ENCODE measurements around the gene VAT1.
"Not testable (repeated sequence)": the region's sequence is repeated elsewhere in the genome, so short reads cannot be mapped to it uniquely, and the experiment has no call there.

Gene VAT1

GRCh38 chr17:43021741-43022512 is at the start of gene VAT1:
Gene VAT1, minus strand, starts transcription at chr17:43022385. Its CDS starts 63 bp downstream, at chr17:43022322.
- DNase-seq (ENCODE audit: low read depth in 2 of 2) = no peak

DNA sequence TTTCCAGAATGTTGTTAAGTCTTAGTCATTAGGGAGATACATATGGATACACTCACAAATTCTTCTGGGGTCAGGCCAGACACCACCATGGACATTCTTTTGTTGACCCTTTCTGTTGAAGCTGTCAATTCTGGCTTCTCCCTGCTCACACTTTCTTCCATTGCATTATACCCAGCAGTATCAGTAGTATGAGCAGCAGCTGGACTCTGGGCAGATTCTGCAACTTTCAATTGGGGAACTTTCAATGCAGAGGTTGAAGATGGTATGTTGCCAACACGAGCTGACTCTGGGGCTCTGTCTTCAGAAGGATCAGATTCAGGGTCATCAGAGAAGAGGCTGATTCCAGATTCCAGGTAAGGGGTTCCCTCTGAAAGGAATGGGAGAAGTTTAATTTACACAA is 48.7 kb upstream of the VAT1 start:
- no peak for DNase-seq (ENCODE audit: low read depth in 2 of 2)

GRCh38 chr17:43070257-43070656 is 48.1 kb upstream of the VAT1 start:
- DNase-seq (ENCODE audit: low read depth in 2 of 2) = no peak

GRCh38 chr17:43069368-43069898 is 47.2 kb upstream of the VAT1 start:
- DNase-seq (ENCODE audit: low read depth in 2 of 2) = no peak

GRCh38 chr17:43068570-43069367 is 46.6 kb upstream of the VAT1 start:
- no peak for DNase-seq (ENCODE audit: low read depth in 2 of 2)

GRCh38 chr17:43062984-43063638 is 40.9 kb upstream of the VAT1 start:
- DNase-seq (ENCODE audit: low read depth in 2 of 2) = no peak

DNA sequence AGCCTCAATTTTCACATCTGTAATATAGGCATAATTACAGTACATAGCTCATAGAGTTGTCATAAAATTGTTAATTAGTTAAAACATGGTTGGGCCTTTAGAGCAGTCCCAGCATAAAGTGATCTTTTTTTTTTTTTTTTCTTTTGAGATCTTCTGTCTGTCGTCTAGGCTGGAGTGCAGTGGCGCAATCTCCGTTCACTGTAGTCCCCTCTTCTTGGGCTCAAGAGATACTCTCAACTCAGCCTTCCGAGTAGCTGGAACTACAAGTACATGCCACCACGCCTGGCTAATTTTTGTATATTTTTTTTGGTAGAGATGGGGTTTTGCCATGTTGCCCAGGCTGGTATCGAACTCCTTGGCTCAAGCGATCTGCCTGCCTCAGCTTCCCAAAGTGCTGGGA is 33.9 kb upstream of the VAT1 start:
- DNase-seq (ENCODE audit: low read depth in 2 of 2) = no peak

- DNase-seq (ENCODE audit: low read depth in 2 of 2) = not testable (repeated sequence)
These were observed 30.8 kb upstream of the VAT1 start for GRCh38 chr17:43053008-43053407.

DNA sequence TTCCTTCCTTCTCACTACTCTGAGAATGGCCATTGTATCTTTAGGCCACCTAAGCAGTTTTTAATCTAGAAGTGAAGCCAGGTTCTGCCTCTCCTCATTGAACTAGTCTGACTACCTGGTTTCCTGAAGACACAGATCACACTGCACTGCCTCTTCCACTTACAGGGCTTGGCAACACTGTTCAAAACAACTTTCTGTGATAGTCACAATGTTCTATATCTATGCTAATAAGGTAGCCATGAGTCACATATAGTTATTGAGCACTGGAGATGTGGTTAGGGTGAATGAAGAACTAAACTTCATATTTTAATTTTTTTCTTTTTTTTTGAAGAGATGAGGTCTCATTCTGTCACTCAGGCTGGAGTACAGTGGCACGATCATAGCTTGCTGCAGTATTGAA is 29.8 kb upstream of the VAT1 start:
- no peak for DNase-seq (ENCODE audit: low read depth in 2 of 2)

- no peak for DNase-seq (ENCODE audit: low read depth in 2 of 2)
These were observed 21.8 kb upstream of the VAT1 start for GRCh38 chr17:43044024-43044423.

DNA sequence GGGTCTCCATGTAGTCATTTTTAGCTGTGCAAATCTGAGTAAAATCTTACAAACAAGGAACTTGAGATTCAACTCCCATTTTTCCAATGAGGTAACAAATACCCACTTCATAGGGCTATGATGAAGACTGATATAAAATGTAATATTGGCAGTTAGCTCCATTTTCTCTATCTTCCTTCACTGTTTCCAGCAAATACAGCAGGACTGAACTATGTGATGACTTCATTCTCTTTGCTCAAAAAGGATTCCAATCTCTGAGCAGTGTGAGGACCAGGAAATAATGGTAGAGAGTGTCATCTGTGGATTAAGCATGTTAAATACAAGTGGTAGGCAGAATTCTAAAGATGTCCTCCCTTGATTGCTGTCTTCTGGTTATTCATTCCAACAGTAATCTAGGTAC is 21.1 kb upstream of the VAT1 start:
- no peak for DNase-seq (ENCODE audit: low read depth in 2 of 2)

- no peak for DNase-seq (ENCODE audit: low read depth in 2 of 2)
These were observed 19.9 kb upstream of the VAT1 start for GRCh38 chr17:43042025-43042628.

DNA sequence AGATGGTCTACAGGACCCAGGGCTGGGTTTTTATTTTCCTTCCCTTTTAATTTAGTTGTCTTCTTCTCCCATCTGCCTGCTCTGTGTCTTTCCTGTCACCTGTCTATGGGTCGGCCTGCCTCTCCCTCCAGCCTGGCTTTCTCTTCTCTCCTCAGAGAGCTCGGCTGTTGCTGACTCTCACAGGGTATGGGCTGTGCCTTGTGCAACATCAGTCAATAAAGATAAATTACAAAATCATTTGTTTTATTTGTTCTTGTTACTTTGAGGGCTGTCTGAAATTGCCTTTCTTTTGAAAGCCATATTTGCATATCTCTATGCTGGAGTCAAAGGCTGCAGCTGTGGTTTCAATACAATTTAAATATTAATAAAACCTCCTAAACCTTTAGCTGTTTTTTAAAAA is 18.5 kb upstream of the VAT1 start:
- DNase-seq (ENCODE audit: low read depth in 2 of 2) = no peak

GRCh38 chr17:43039646-43040045 is 17.5 kb upstream of the VAT1 start:
- no peak for DNase-seq (ENCODE audit: low read depth in 2 of 2)

DNA sequence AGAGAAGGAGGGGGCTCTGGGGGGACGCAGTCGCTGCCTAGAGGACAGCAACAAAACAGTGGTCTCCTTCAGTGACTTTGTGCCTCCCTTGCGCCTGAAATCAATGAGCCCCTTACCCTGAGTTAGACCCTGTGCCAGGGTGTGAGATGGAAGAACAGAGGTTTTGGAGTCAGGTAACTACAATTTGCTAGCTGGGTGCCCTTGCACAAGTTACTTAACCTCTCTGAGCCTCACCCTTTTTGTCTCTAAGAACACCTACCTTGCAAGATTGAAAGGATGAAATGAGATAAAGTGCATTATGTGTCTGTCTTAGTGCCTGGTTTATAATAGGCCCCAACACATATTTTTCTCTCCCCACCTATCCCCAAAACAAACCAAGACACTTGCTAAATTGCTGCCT is 12.7 kb upstream of the VAT1 start:
- no peak for DNase-seq (ENCODE audit: low read depth in 2 of 2)

DNA sequence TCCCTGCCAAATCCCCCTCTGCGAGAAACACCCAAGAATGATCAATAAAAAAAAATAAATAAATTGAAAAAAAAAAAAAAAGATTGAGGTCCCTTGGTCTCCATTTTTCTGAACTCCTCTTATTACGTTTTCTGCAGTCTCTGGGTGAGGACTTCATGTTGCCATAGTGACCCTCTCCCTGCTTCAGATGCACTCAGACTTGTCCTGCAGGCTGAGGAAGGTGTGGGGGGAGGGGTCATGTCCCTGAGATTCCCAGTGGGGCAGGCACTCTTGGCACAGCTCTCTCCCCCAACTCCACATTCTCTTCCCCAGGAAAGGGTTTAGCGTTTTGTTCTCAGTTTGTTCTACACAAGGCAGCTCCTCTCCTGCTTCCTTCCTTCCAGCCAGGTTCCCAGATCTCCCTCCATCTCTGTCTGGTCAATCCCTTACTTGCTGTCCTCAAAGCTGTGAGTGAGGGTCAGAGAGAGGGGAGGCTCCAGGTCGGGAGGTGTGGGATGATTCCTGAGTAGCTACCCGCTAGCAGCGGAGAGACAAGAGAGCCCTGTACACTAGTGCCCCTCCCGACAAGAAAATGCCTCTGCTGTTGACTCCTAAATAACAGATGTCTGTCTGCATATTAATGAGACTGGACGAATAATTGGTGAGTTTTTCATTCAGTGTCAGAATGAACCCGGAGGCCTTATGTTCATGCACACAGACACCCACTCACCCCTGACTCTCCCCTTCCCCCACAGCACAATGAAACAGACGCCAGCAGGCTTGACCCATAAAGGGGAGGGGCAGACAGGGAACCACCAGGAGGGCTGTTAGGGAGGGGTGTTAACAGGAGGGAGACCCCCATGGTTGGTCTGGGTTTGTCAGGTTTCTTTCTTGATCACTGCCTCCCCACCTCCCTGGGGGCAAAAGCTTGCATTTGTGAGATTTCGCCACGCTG is 12.0 kb upstream of the VAT1 start:
- DNase-seq (ENCODE audit: low read depth in 2 of 2) = no peak

- no peak for DNase-seq (ENCODE audit: low read depth in 2 of 2)
These were observed 9.5 kb upstream of the VAT1 start for GRCh38 chr17:43031666-43032065.

DNA sequence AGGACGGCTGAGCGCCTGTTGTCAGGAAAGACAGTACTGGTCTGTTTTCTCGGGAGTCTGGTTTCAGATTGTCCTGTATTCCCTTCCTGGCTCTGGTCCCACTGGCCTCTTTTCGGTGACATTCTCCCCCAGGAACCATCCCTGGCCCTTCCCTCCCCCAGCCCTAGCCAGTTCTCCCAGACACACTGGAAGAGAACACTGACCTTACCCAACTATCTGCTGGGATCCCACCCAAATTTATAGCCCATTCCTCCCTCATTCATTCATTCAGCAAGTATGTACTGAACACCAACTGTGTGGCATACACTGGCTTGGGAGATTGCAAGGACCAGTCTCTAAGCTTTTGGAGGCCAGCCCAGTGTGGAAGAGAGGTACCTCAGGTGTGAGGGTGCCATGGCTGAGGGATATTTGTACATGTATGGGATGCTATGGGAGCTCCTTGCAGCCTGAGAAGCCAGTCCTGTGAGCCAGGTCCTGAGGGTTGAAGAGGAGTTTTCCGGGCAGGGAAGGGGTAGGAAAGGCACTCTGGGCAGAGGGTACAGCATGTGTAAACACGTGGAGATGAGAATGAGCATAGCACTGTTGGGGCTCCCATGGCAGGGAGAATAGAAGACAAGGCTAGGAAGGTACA is 8.1 kb upstream of the VAT1 start:
- no peak for DNase-seq (ENCODE audit: low read depth in 2 of 2)

- DNase-seq (ENCODE audit: low read depth in 2 of 2) = no peak
These were observed 6.2 kb upstream of the VAT1 start for GRCh38 chr17:43028221-43028861.
